NCI-H1105 treated with DMSO at 0.1 percent for 48 hours (cell line): ENCODE results near the gene EEPD1.

ENCODE experiments used
- DNase-seq: peaks from one replicate; lab custom pipeline; 2025; lab: John Stamatoyannopoulos, UW

Gene EEPD1

DNA sequence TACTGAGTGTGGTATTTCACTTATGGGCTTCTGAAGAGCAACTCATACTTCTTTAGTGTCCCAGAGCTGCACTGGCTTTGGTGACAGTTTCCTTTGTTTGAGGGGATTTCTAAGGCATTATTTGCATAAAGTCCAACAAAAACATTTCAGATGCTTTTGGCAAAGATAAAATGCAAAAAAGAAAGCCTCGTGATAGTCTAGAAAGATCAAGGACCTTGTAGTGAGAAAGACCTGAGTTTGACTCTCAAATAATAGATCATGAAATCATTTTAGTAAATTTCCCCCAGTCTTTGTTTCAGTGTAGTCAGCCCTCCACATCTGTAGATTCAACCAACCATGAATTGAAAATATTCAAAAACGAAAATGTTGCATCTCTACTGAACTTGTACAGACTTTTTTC lies 107.4 kb downstream of the EEPD1 start:
- DNase-seq = no peak

DNA sequence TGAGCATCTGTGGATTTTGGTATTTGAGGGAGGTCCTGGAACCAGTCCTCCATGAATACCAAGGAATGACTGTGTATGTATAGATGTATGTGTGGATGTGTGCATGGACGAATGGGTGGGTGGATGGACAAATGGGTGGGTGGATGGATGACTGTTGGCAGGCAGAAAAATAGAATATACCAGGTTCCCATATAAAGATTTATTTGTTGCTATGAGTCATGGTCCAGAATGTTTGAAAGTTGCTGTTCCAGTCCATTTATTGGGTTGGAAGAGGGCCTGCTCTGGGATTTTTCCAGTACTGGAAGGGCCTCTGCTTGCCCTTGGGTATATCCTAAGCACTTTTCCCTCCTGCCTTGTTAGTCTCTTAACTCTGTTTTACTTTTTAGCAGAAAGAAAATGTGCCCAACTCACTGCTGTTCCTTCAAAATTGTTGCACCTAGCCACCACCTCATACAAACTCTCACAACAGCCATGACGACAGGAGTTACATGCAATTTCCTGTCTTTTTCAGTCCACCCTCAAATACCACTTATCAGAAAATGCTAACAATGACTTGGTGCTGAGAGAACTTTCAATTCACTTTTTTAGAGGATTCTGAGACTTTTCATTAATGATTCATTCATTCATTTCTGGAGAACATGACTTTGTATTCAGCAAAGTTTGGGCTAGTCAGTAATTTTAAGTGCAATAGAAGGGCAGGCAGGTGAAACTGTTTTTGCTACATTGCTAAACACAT lies 108.1 kb downstream of the EEPD1 start:
- no peak for DNase-seq

DNA sequence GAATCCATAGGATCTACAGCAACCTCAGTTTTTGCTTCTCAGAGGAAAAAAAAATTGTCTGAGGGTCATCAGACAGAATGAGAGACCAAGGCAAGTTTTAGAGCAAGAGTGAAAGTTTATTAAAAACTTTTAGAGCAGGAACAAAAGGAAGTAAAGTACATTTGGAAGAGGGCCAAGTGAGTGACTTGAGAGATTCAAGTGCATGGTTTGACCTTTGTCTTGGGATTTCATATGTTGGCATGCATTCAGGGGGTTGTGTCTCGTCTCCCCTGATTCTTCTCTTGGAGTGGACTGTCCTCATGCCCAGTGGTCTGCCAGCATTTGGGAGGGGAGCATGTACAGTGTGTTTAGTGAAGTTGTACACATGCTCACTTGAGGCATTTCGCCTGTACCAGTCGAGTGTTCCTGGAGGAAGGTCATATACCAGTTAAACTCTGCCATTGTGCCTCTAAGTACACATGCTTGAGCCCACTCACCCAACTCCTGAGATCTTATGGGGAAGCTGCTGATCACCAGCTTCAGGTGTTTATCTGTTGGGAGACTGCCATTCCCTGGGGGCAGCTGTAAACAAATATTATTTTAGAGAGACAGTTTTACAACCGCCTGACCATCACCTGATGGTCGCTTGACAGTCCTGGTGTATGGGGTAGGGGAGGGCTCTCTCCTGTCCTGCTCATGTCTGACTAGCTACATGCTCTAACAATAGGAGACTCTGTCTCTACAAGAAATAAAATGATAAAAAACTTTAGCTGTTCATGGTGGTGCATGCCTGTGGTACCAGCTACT lies 109.4 kb downstream of the EEPD1 start:
- no peak for DNase-seq

- DNase-seq = no peak
These were observed 110.0 kb downstream of the EEPD1 start for GRCh38 chr7:36263095-36263484.

GRCh38 chr7:36264123-36264801 lies 111.2 kb downstream of the EEPD1 start:
- no peak for DNase-seq

GRCh38 chr7:36264913-36265516 lies 112.0 kb downstream of the EEPD1 start:
- DNase-seq = no peak

DNA sequence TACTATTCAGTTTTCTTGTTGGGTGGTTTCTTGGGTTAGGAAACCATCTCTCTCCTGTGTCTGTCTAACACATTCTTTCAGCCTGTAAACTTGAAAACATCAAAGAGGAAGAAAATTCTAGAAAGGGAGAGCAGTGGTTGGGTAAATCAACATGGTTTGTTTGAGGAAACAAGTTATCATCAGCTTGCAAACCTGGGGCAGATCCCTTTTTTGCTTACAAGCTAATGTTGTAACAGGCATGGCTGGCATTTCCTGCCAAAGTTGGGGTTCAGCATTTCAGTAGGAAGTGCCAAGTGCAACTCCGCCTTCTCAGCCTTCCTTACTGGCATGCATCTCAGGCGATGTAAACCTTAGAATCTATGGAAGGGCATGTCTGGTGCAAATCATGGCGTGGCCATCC lies 112.6 kb downstream of the EEPD1 start:
- DNase-seq = no peak

DNA sequence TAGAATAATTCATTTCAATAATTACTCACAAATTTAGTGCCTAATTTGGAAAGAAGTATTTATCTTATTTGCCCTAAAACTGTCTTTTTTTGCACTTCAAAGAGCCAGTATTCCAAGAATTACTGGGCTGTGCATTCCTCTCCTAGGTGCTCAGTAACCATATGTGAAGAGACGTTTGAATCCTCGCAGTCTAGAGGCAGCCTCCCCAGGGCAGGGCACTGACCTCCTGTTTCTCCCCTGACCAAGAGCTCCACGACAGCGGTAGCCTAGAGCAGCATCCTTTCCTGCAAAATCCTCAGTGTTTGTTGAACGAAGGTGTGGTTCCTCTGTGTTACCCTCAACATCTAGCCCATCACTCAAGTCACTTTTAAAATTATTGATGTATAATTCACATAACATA lies 113.1 kb downstream of the EEPD1 start:
- no peak for DNase-seq

DNA sequence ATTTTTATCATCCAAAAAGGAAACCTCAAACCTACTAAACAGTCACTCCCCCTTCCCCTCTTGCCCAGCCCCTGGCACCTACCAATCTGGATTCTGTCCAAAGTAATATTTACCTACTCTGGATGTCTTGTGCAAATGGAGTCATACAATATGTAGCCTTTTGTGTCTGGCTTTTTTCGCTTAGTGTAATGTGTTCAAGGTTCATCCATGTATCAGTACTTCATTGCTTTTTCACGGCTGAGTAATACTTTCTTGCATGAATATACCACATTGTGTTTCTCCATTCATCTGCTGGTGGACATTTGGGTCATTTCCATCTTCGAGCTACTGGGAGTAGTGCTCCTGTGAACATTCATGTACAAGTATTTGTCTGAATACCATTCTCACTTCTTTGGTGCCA lies 113.6 kb downstream of the EEPD1 start:
- no peak for DNase-seq

- no peak for DNase-seq
These were observed 119.1 kb downstream of the EEPD1 start for GRCh38 chr7:36272211-36272566.

GRCh38 chr7:36272567-36273269 lies 119.7 kb downstream of the EEPD1 start:
- DNase-seq = no peak

GRCh38 chr7:36273836-36274235 lies 120.8 kb downstream of the EEPD1 start:
- DNase-seq = no peak

DNA sequence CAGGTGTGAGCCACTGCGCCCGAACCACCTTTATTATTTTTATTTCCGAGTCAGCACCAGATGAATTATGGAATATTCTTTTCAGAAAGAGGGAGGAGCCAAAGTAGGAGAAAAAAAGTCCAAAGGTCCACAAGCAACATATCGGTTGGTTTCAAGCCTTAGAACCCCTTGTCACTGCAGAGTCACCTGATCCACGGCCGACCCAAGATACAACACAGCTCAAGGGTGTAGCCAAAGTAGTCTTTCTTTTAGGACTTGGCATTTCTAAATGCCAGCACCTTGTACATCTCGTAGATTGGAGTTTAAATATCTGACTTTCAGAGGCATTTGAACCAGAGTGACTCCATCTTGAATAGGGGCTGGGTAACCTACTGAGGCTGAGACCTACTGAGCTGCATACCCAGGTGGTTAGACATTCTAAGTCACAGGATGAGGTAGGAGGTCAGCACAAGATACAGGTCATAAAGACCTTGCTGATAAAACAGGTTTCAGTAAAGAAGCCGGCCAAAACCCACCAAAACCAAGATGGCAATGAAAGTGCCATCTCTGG lies 122.8 kb downstream of the EEPD1 start:
- no peak for DNase-seq

GRCh38 chr7:36276428-36277248 lies 123.6 kb downstream of the EEPD1 start:
- no peak for DNase-seq

DNA sequence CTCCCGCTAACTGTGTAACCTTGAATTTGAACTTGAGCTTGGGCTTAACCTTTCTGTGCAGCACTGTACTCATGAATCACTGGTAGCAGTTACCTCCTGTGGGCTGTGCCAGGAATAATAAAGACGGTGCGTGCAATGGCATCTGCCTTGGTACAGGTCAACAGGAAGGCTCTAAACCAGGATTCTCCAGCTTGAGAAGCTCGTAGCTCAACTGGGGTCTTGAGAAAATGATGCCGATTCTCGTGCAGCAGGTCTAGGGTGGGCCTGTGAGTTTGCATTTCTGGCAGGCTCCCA lies 124.1 kb downstream of the EEPD1 start:
- DNase-seq = no peak

- no peak for DNase-seq
These were observed 125.1 kb downstream of the EEPD1 start for GRCh38 chr7:36278069-36278619.

- DNase-seq = peak; percentile 77
These were observed 125.6 kb downstream of the EEPD1 start for GRCh38 chr7:36278620-36279172.

DNA sequence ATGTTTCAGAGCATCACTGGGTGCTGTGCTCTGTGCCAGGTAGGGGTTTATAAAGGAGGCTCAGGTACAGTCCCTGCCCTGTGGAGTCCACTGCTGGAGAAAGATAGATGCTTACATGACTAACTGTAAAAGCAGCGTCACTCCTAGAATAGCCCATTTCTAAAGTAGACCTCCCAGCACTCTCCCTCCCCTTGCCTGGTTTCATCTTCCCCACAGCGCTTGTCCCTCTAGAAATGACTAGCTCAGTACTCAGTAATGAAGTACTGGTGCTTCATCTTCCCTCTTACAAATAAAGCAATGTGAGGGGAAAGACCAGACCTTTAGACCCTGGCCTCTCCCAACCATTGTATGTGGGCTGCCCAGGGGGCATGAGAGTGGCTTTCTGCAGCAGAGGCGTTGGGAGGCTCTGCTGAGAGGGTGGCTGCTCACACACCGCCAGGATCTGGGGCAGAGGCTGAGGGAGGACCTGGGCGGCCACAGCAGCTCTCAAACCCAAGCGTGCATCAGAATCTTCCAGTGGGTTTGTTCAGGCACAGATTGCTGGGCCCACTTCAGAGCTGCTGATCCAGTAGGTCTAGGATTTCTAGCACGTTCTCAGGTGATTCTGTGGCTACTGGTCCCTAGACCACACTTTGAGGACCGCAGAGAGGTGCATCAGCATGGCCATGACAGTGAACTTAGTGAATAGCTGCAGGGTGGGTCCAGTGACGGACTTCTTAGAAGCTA lies 126.3 kb downstream of the EEPD1 start:
- no peak for DNase-seq

- no peak for DNase-seq
These were observed 126.9 kb downstream of the EEPD1 start for GRCh38 chr7:36279926-36280315.
